ENCODE data around the gene NDUFS2.

GRCh38 chr1:161182214-161182613 lies 20.0 kb upstream of the NDUFS2 start:
- TF ChIP-seq POLR2A (IDR thresholded peaks at IDR 0.05; ENCODE audit: low read length) (no peak), GATA1 (IDR thresholded peaks at IDR 0.05; ENCODE audit: low read depth, low read length) (no peak)

Data from erythroblast (primary cell).